ENCODE results near the gene PLXNA2. TPM values are rescaled to one million over a fixed set of nuclear protein-coding genes. Genes with fewer than 3 reads are reported as not detected.

PLXNA2 gene
- total RNA-seq, 4 donors from 2014 or later: 17.2 to 29.7 (median 24.6) TPM

DNA sequence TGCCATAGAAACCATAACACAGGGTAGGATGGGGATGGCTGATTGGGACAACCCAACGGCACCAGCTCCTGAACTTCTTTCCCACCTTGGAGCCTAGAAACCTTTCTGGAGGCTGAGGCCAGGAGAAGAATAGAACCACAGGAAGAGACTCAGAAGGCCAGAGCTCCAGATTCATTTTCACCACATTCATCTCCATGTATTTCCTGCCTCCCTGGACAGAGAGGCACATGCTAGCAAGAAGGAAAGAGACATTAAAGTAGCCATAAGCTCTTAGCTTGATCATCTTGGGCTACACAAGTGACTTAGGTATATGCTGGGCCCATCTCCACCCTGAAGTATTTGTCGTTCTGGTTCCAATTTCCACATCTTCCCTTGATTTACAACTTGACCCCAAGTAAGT, 44.1 kb downstream of the PLXNA2 start:
- TF ChIP-seq EP300 (IDR thresholded peaks at IDR 0.05) (no peak), POLR2A (IDR thresholded peaks at IDR 0.05) (no peak)
- TF ChIP-seq, protein P1, sequence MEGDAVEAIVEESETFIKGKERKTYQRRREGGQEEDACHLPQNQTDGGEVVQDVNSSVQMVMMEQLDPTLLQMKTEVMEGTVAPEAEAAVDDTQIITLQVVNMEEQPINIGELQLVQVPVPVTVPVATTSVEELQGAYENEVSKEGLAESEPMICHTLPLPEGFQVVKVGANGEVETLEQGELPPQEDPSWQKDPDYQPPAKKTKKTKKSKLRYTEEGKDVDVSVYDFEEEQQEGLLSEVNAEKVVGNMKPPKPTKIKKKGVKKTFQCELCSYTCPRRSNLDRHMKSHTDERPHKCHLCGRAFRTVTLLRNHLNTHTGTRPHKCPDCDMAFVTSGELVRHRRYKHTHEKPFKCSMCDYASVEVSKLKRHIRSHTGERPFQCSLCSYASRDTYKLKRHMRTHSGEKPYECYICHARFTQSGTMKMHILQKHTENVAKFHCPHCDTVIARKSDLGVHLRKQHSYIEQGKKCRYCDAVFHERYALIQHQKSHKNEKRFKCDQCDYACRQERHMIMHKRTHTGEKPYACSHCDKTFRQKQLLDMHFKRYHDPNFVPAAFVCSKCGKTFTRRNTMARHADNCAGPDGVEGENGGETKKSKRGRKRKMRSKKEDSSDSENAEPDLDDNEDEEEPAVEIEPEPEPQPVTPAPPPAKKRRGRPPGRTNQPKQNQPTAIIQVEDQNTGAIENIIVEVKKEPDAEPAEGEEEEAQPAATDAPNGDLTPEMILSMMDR (IDR thresholded peaks at IDR 0.05): no peak
- Histone ChIP-seq H3K36me3 (peaks cover 0 to 7% (median 0%) of the 10 kb centered on the region in 3 donors), H3K9me3 (no peaks in the 10 kb centered on the region), H3K27me3 (no peaks in the 10 kb centered on the region), H3K27ac (no peak overlapping the region), H3K4me1 (peaks cover 0 to 44% (median 27%) of the 10 kb centered on the region in 4 donors), H3K4me3 (no peak overlapping the region)
- WGBS, 2 donors: 90 to 100% methylated on average over 2 of the region's 2 CpGs
- DNase-seq (ENCODE audit: low spot score in 2 of 2): no peak

DNA sequence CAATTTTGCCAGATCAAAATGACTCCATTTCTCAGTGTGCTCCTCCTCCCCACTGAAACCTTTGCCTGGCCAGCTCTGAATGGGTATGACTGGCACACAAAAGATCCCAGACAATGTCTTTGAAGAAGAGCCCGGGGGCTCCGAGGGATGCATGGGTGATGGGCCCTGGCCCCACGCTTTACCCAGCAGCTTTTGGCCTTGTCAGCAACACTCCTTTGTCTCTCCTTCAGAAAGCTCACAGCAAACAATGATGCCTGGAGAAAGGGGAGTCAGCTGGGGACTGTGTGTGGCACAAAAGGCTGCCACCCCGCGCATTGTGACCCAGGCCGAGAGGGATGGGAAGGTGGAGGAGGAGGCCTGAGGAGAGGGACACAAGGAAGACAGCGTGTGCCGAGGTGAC, 45.9 kb downstream of the PLXNA2 start:
- H3K4me1 ChIP-seq: peaks cover 0 to 25% (median 16%) of the 10 kb centered on the region in 4 donors
- no peak overlapping the region for H3K27ac ChIP-seq
- H3K9me3 ChIP-seq: no peaks in the 10 kb centered on the region
- no peak for DNase-seq (ENCODE audit: low spot score in 2 of 2)
- peaks cover 0 to 7% (median 0%) of the 10 kb centered on the region in 3 donors for H3K36me3 ChIP-seq
- 89 to 93% methylated on average over 8 of the region's 8 CpGs for WGBS, 2 donors
- TF ChIP-seq EP300 (IDR thresholded peaks at IDR 0.05) (no peak), POLR2A (IDR thresholded peaks at IDR 0.05) (no peak)
- TF ChIP-seq, protein P1 (IDR thresholded peaks at IDR 0.05): no peak
- no peak overlapping the region for H3K4me3 ChIP-seq
- no peaks in the 10 kb centered on the region for H3K27me3 ChIP-seq

DNA sequence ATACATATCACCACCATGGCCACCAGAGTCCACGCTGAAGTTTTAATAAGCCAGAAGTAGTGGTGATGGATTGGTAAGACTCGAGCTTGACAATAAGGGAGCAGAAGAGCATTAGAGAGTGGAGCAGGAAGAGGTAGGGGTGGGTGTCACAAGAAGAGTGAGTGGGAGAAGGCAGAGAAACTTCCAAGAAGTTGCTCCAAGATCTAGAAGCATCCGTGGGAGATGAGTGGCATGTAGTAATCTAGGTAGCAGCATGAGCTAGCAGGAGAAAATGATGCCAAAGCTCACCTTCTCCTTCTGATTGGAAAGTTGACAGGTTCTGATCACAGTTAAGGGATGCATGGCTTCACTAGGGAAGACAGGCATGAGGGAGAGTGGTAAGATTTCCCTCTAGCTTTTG, 49.2 kb downstream of the PLXNA2 start:
- no peak for DNase-seq (ENCODE audit: low spot score in 2 of 2)
- Histone ChIP-seq H3K9me3 (no peaks in the 10 kb centered on the region), H3K36me3 (peaks cover 0 to 7% (median 0%) of the 10 kb centered on the region in 3 donors), H3K4me3 (no peak overlapping the region), H3K27me3 (no peaks in the 10 kb centered on the region), H3K27ac (no peak overlapping the region), H3K4me1 (no peaks in the 10 kb centered on the region)
- 85 to 95% methylated on average over 3 of the region's 3 CpGs for WGBS, 2 donors
- TF ChIP-seq POLR2A (IDR thresholded peaks at IDR 0.05) (no peak), EP300 (IDR thresholded peaks at IDR 0.05) (no peak)
- TF ChIP-seq, protein P1 (IDR thresholded peaks at IDR 0.05): no peak

DNA sequence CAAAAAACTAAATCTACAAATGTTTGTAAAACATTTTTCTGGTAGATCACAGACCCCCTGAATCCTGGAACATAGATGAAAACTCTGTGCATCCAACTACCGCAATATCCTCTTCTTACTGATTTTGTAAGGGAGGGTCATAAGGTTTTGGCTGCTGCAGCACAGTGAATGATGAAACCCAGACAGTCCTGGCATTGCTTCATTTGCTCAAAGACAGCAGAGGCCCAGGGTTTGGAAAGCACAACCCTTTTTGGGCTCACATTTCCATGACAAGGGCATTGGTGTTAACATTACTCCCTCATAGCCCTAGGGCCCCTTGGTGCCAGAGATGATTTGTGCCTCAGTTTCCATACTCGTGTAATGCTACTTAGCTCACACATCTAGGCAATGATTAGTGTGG, 51.2 kb downstream of the PLXNA2 start:
- Histone ChIP-seq H3K4me3 (no peak overlapping the region), H3K4me1 (no peaks in the 10 kb centered on the region), H3K27me3 (no peaks in the 10 kb centered on the region), H3K9me3 (no peaks in the 10 kb centered on the region), H3K36me3 (peaks cover 0 to under 1% (median 0%) of the 10 kb centered on the region in 3 donors), H3K27ac (no peak overlapping the region)
- no peak for TF ChIP-seq POLR2A (IDR thresholded peaks at IDR 0.05)
- TF ChIP-seq, protein P1 (IDR thresholded peaks at IDR 0.05): no peak
- no peak for TF ChIP-seq EP300 (IDR thresholded peaks at IDR 0.05)
- peak in 1 of 2 donors; percentile 30 for DNase-seq (ENCODE audit: low spot score in 2 of 2)
- WGBS, 2 donors: 86 to 95% methylated on average over 2 of the region's 2 CpGs

DNA sequence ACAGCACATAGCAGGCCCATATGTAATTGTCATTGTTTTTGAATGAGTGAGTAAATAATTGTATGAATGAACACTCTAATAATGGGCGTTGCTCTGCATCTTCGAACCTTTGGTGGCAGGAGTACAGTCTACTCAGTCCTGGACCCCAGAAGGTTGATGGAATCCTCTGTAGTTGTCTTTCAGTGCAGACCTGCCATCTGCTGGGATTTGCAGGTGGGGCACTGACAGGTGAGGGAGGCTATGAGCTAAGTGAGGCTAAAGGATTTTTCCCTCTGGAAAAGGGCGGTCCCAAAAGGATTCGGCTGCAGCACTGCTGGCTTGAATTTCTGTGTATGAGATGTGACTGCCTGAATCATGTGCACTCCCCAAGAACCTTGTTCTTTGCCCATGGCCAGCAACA, 53.4 kb downstream of the PLXNA2 start:
- Histone ChIP-seq H3K27ac (no peak overlapping the region), H3K4me1 (no peaks in the 10 kb centered on the region), H3K36me3 (no peaks in the 10 kb centered on the region), H3K27me3 (no peaks in the 10 kb centered on the region), H3K4me3 (no peak overlapping the region), H3K9me3 (no peaks in the 10 kb centered on the region)
- 87 to 98% methylated on average over 4 of the region's 4 CpGs for WGBS, 2 donors
- DNase-seq (ENCODE audit: low spot score in 2 of 2): no peak
- TF ChIP-seq POLR2A (IDR thresholded peaks at IDR 0.05): no peak

DNA sequence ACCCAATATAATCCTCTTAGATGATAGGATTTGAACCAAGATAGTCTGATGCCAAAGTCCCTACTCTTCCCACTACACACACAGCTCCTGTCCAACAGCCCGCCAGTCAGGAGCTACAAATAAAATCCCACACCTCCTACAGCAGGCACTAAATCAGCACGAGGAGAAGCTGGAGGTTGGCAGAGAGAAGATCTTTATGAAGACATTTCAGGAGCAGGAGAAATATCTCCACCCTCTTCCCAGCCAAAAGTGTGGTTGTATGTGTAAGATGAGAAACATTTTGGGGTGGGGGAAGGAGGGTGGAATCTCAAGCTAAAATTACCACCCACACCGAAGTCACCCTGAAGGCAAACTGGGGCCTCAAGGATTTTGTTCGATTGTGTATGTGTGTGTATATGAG, 54.5 kb downstream of the PLXNA2 start:
- no peaks in the 10 kb centered on the region for H3K27me3 ChIP-seq
- H3K36me3 ChIP-seq: no peaks in the 10 kb centered on the region
- no peak overlapping the region for H3K27ac ChIP-seq
- no peak for DNase-seq (ENCODE audit: low spot score in 2 of 2)
- no peaks in the 10 kb centered on the region for H3K4me1 ChIP-seq
- no peaks in the 10 kb centered on the region for H3K9me3 ChIP-seq
- TF ChIP-seq POLR2A (IDR thresholded peaks at IDR 0.05) (no peak), EP300 (IDR thresholded peaks at IDR 0.05) (no peak)
- TF ChIP-seq, protein P1 (IDR thresholded peaks at IDR 0.05): no peak
- 80 to 82% methylated on average over 4 of the region's 4 CpGs for WGBS, 2 donors
- no peak overlapping the region for H3K4me3 ChIP-seq
